IgD-negative memory B cell (primary cell): Measurements from ENCODE around the gene LIPM. TPM values are rescaled to one million over a fixed set of nuclear protein-coding genes. Genes with fewer than 3 reads are reported as not detected.

Source experiments
- H3K27ac Mint-ChIP-seq, 3 donors: one replicate each; pipeline ENCODE4 v1.8.0; 2020 to 2022; ENCODE audit warnings: mild to moderate bottlenecking in 3 of 3, mixed read lengths in 3 of 3, moderate library complexity in 1 of 3
- H3K27me3 Mint-ChIP-seq: one replicate; pipeline ENCODE4 v1.8.0; 2021; ENCODE audit warnings: mixed read lengths
- H3K36me3 Mint-ChIP-seq: one replicate; pipeline ENCODE4 v1.8.0; 2020; ENCODE audit warnings: mild to moderate bottlenecking, mixed read lengths
- H3K4me1 Mint-ChIP-seq, 3 donors: one replicate each; pipeline ENCODE4 v1.8.0; 2020 to 2022; ENCODE audit warnings: mixed read lengths in 3 of 3, mild to moderate bottlenecking in 1 of 3
- H3K4me3 Mint-ChIP-seq, 4 donors: one replicate each; pipeline ENCODE4 v1.8.0; 2020 to 2022; ENCODE audit warnings: mild to moderate bottlenecking in 4 of 4, mixed read lengths in 4 of 4, moderate library complexity in 3 of 4
- H3K9me3 Mint-ChIP-seq, 3 donors: one replicate each; pipeline ENCODE4 v1.8.0; 2020 to 2021; ENCODE audit warnings: mixed read lengths in 3 of 3, mild to moderate bottlenecking in 1 of 3
- polyA plus RNA-seq: library from polyadenylated mRNA; unstranded; fragments of 300-500 nt; fragmentation: Illumina TruSeq; gene quantifications from one replicate; pipeline ENCODE4 v1.2.3, GENCODE V29; 2021

The LIPM gene
- polyA plus RNA-seq, 1 donor from 2014 or later = not detected

GRCh38 chr10:88840881-88841280 is 38.4 kb downstream of the LIPM start:
- H3K4me3 Mint-ChIP-seq = no peak overlapping the region
- peaks cover 2% of the 10 kb centered on the region for H3K27me3 Mint-ChIP-seq
- H3K36me3 Mint-ChIP-seq = no peaks in the 10 kb centered on the region
- H3K9me3 Mint-ChIP-seq = no peaks in the 10 kb centered on the region
- no peaks in the 10 kb centered on the region for H3K4me1 Mint-ChIP-seq
- no peak overlapping the region for H3K27ac Mint-ChIP-seq

- Mint-ChIP-seq H3K27me3 (peaks cover 2% of the 10 kb centered on the region), H3K4me1 (no peaks in the 10 kb centered on the region), H3K27ac (no peak overlapping the region), H3K9me3 (no peaks in the 10 kb centered on the region), H3K36me3 (no peaks in the 10 kb centered on the region), H3K4me3 (no peak overlapping the region)
Measured at GRCh38 chr10:88841316-88842111, 39.0 kb downstream of the LIPM start.

GRCh38 chr10:88843171-88843570 is 40.6 kb downstream of the LIPM start:
- H3K4me1 Mint-ChIP-seq = no peaks in the 10 kb centered on the region
- H3K36me3 Mint-ChIP-seq = no peaks in the 10 kb centered on the region
- no peak overlapping the region for H3K27ac Mint-ChIP-seq
- H3K9me3 Mint-ChIP-seq = no peaks in the 10 kb centered on the region
- H3K27me3 Mint-ChIP-seq = peaks cover 2% of the 10 kb centered on the region
- H3K4me3 Mint-ChIP-seq = no peak overlapping the region

GRCh38 chr10:88848499-88848898 is 46.0 kb downstream of the LIPM start:
- peaks cover 2% of the 10 kb centered on the region for H3K27me3 Mint-ChIP-seq
- no peaks in the 10 kb centered on the region for H3K9me3 Mint-ChIP-seq
- H3K4me3 Mint-ChIP-seq = no peak overlapping the region
- no peaks in the 10 kb centered on the region for H3K36me3 Mint-ChIP-seq
- no peak overlapping the region for H3K27ac Mint-ChIP-seq
- peaks cover 0 to 3% (median 2%) of the 10 kb centered on the region in 3 donors for H3K4me1 Mint-ChIP-seq

GRCh38 chr10:88849234-88849633 is 46.7 kb downstream of the LIPM start:
- Mint-ChIP-seq H3K4me1 (peaks cover 0 to 4% (median 4%) of the 10 kb centered on the region in 3 donors), H3K36me3 (no peaks in the 10 kb centered on the region), H3K4me3 (no peak overlapping the region), H3K9me3 (no peaks in the 10 kb centered on the region), H3K27ac (no peak overlapping the region), H3K27me3 (peaks cover 2% of the 10 kb centered on the region)

- no peak overlapping the region for H3K27ac Mint-ChIP-seq
- peaks cover 1% of the 10 kb centered on the region for H3K27me3 Mint-ChIP-seq
- no peak overlapping the region for H3K4me3 Mint-ChIP-seq
- H3K36me3 Mint-ChIP-seq = no peaks in the 10 kb centered on the region
- H3K9me3 Mint-ChIP-seq = no peaks in the 10 kb centered on the region
- peaks cover 0 to 4% (median 4%) of the 10 kb centered on the region in 3 donors for H3K4me1 Mint-ChIP-seq
Measured at GRCh38 chr10:88850712-88851111, 48.2 kb downstream of the LIPM start.

GRCh38 chr10:88851706-88852105 is 49.2 kb downstream of the LIPM start, which contains the start of gene ANKRD22:
TSS of gene ANKRD22 (minus strand) at chr10:88851844. CDS start at chr10:88851607, 237 bp downstream.
- Mint-ChIP-seq H3K36me3 (no peaks in the 10 kb centered on the region), H3K9me3 (no peaks in the 10 kb centered on the region), H3K27me3 (no peaks in the 10 kb centered on the region), H3K27ac (no peak within 1 kb of the TSS), H3K4me3 (no peak within 1 kb of the TSS), H3K4me1 (peaks cover 0 to 4% (median 4%) of the 10 kb centered on the region in 3 donors)

- Mint-ChIP-seq H3K4me1 (peaks cover 0 to 4% (median 4%) of the 10 kb centered on the region in 3 donors), H3K27me3 (no peaks in the 10 kb centered on the region), H3K27ac (no peak overlapping the region), H3K4me3 (no peak overlapping the region), H3K9me3 (no peaks in the 10 kb centered on the region), H3K36me3 (no peaks in the 10 kb centered on the region)
Measured at GRCh38 chr10:88852327-88852726, 49.8 kb downstream of the LIPM start.

- H3K4me3 Mint-ChIP-seq = no peak overlapping the region
- no peaks in the 10 kb centered on the region for H3K27me3 Mint-ChIP-seq
- H3K9me3 Mint-ChIP-seq = no peaks in the 10 kb centered on the region
- H3K36me3 Mint-ChIP-seq = no peaks in the 10 kb centered on the region
- H3K4me1 Mint-ChIP-seq = peaks cover 0 to 4% (median 4%) of the 10 kb centered on the region in 3 donors
- no peak overlapping the region for H3K27ac Mint-ChIP-seq
Measured at GRCh38 chr10:88853155-88853881, 50.8 kb downstream of the LIPM start.

GRCh38 chr10:88854684-88855083 is 52.2 kb downstream of the LIPM start:
- Mint-ChIP-seq H3K27me3 (no peaks in the 10 kb centered on the region), H3K27ac (no peak overlapping the region), H3K9me3 (no peaks in the 10 kb centered on the region), H3K36me3 (no peaks in the 10 kb centered on the region), H3K4me1 (peaks cover 0 to 4% (median 4%) of the 10 kb centered on the region in 3 donors), H3K4me3 (no peak overlapping the region)

- Mint-ChIP-seq H3K4me1 (peaks cover 0 to 4% (median 4%) of the 10 kb centered on the region in 3 donors), H3K4me3 (no peak overlapping the region), H3K27me3 (no peaks in the 10 kb centered on the region), H3K36me3 (no peaks in the 10 kb centered on the region), H3K27ac (no peak overlapping the region), H3K9me3 (no peaks in the 10 kb centered on the region)
Measured at GRCh38 chr10:88857831-88858230, 55.3 kb downstream of the LIPM start.

- Mint-ChIP-seq H3K36me3 (no peaks in the 10 kb centered on the region), H3K9me3 (no peaks in the 10 kb centered on the region), H3K4me3 (no peak overlapping the region), H3K4me1 (peaks cover 0 to 2% (median under 1%) of the 10 kb centered on the region in 3 donors), H3K27me3 (no peaks in the 10 kb centered on the region), H3K27ac (no peak overlapping the region)
Measured at GRCh38 chr10:88858491-88858890, 56.0 kb downstream of the LIPM start.

- H3K4me1 Mint-ChIP-seq = no peaks in the 10 kb centered on the region
- H3K27me3 Mint-ChIP-seq = no peaks in the 10 kb centered on the region
- no peaks in the 10 kb centered on the region for H3K9me3 Mint-ChIP-seq
- no peaks in the 10 kb centered on the region for H3K36me3 Mint-ChIP-seq
- H3K4me3 Mint-ChIP-seq = no peak overlapping the region
- no peak overlapping the region for H3K27ac Mint-ChIP-seq
Measured at GRCh38 chr10:88861036-88861435, 58.5 kb downstream of the LIPM start.

GRCh38 chr10:88865281-88865876 is 62.8 kb downstream of the LIPM start:
- H3K4me1 Mint-ChIP-seq = peaks cover 3 to 4% (median 4%) of the 10 kb centered on the region in 3 donors
- no peaks in the 10 kb centered on the region for H3K27me3 Mint-ChIP-seq
- H3K9me3 Mint-ChIP-seq = no peaks in the 10 kb centered on the region
- no peak overlapping the region for H3K4me3 Mint-ChIP-seq
- H3K27ac Mint-ChIP-seq = no peak overlapping the region
- no peaks in the 10 kb centered on the region for H3K36me3 Mint-ChIP-seq

GRCh38 chr10:88866454-88866853 is 63.9 kb downstream of the LIPM start:
- Mint-ChIP-seq H3K27me3 (no peaks in the 10 kb centered on the region), H3K9me3 (no peaks in the 10 kb centered on the region), H3K4me1 (peaks cover 3 to 5% (median 4%) of the 10 kb centered on the region in 3 donors), H3K4me3 (no peak overlapping the region), H3K36me3 (no peaks in the 10 kb centered on the region), H3K27ac (no peak overlapping the region)
